ENCODE measurements around the gene CDCP2. TPM values are rescaled to one million over a fixed set of nuclear protein-coding genes. Genes with fewer than 3 reads are reported as not detected.
"Not testable (repeated sequence)": the region's sequence is repeated elsewhere in the genome, so short reads cannot be mapped to it uniquely, and the experiment has no call there.

Gene CDCP2
- total RNA-seq, 1 donor from 2014 or later, result not detected

- Histone ChIP-seq H3K27me3 (ENCODE audit: insufficient read depth, low read length) (no peaks in the 10 kb centered on the region), H3K36me3 (ENCODE audit: insufficient read depth, low read length) (no peaks in the 10 kb centered on the region), H4K20me1 (ENCODE audit: insufficient read depth, low read length) (no peaks in the 10 kb centered on the region), H2AFZ (ENCODE audit: low read depth, low read length) (no peak overlapping the region), H3K4me2 (ENCODE audit: low read length) (no peak overlapping the region), H3K4me1 (ENCODE audit: insufficient read depth, low read length) (no peaks in the 10 kb centered on the region), H3K9me3 (ENCODE audit: insufficient read depth, low read depth, low read length) (no peaks in the 10 kb centered on the region), H3K4me3 (ENCODE audit: insufficient read depth, low read depth, low read length) (no peak overlapping the region), H3K79me2 (ENCODE audit: insufficient read depth, low read length) (no peaks in the 10 kb centered on the region), H3K9ac (ENCODE audit: low read length) (no peak overlapping the region), H3K27ac (ENCODE audit: low read depth, low read length) (no peak overlapping the region)
- H3K4me3 Mint-ChIP-seq (ENCODE audit: unreplicated experiment), result no peak overlapping the region
- H3K27me3 Mint-ChIP-seq (ENCODE audit: low read depth, unreplicated experiment), result peaks cover 3% of the 10 kb centered on the region
- peaks cover 5% of the 10 kb centered on the region for H3K36me3 Mint-ChIP-seq (ENCODE audit: low read depth, unreplicated experiment)
- DNase-seq (ENCODE audit: low read depth) (no peak), FAIRE-seq (no peak)
- H3K9me3 Mint-ChIP-seq (ENCODE audit: unreplicated experiment), result peaks cover 3% of the 10 kb centered on the region
- TF ChIP-seq CTCF (IDR thresholded peaks at IDR 0.05; ENCODE audit: insufficient read depth, low read depth, low read length), result no peak
- no peak for TF ChIP-seq EZH2 (IDR thresholded peaks at IDR 0.05; ENCODE audit: insufficient read depth, low read length)
- peaks cover 4% of the 10 kb centered on the region for H3K4me1 Mint-ChIP-seq (ENCODE audit: low read depth, unreplicated experiment)
- H3K27ac Mint-ChIP-seq (ENCODE audit: unreplicated experiment), result no peak overlapping the region
These were observed 47.0 kb downstream of the CDCP2 start for GRCh38 chr1:54105736-54106269.

DNA sequence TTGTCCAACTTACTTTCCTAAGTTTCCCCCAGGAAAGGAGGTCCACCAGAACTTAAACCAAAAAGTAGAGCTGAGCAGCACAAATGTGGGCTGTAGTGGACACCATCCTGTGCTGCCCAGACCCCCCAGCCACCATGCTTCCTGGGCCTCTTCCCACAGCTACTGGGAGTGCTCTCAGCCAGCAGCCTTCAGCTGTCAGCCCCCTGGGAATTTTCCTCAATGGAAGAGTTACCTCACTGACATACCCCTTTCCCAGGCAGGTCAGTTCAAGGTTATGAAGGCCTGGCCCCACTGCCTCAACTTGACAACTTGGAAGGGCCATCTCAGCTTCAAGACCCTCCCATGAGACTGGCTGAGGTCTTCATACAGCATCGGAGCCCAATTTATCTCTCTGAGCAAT lies 47.7 kb downstream of the CDCP2 start:
- no peaks in the 10 kb centered on the region for H3K27me3 Mint-ChIP-seq (ENCODE audit: low read depth, unreplicated experiment)
- Histone ChIP-seq H3K9me3 (ENCODE audit: insufficient read depth, low read depth, low read length) (no peaks in the 10 kb centered on the region), H3K27ac (ENCODE audit: low read depth, low read length) (no peak overlapping the region), H3K79me2 (ENCODE audit: insufficient read depth, low read length) (no peaks in the 10 kb centered on the region), H4K20me1 (ENCODE audit: insufficient read depth, low read length) (no peaks in the 10 kb centered on the region), H3K4me3 (ENCODE audit: insufficient read depth, low read depth, low read length) (no peak overlapping the region), H3K4me2 (ENCODE audit: low read length) (no peak overlapping the region), H3K4me1 (ENCODE audit: insufficient read depth, low read length) (no peaks in the 10 kb centered on the region), H3K36me3 (ENCODE audit: insufficient read depth, low read length) (no peaks in the 10 kb centered on the region), H2AFZ (ENCODE audit: low read depth, low read length) (no peak overlapping the region), H3K9ac (ENCODE audit: low read length) (no peak overlapping the region), H3K27me3 (ENCODE audit: insufficient read depth, low read length) (no peaks in the 10 kb centered on the region)
- no peaks in the 10 kb centered on the region for H3K9me3 Mint-ChIP-seq (ENCODE audit: unreplicated experiment)
- DNase-seq (ENCODE audit: low read depth) (no peak), FAIRE-seq (no peak)
- no peak for TF ChIP-seq EZH2 (IDR thresholded peaks at IDR 0.05; ENCODE audit: insufficient read depth, low read length)
- no peak for TF ChIP-seq CTCF (IDR thresholded peaks at IDR 0.05; ENCODE audit: insufficient read depth, low read depth, low read length)
- H3K4me3 Mint-ChIP-seq (ENCODE audit: unreplicated experiment), result no peak overlapping the region
- H3K4me1 Mint-ChIP-seq (ENCODE audit: low read depth, unreplicated experiment), result peaks cover 4% of the 10 kb centered on the region
- H3K36me3 Mint-ChIP-seq (ENCODE audit: low read depth, unreplicated experiment), result peaks cover 5% of the 10 kb centered on the region
- H3K27ac Mint-ChIP-seq (ENCODE audit: unreplicated experiment), result no peak overlapping the region

DNA sequence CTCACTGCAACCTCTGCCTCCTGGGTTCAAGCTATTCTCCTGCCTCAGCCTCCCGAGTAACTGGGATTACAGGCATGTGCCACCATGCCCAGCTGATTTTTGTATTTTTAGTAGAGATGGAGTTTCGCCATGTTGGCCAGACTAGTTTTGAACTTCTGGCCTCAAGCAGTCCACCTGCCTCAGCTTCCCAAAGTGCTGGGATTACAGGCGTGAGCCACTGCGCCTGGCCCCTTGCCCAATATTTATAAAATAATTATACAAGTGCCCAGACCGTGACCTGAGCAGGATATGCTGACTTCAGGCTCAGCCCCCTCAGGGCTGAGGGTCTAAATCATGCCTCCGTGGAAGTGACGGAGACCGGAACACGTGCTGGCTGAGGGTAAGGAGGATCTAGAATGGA lies 48.2 kb downstream of the CDCP2 start:
- H3K4me1 ChIP-seq (ENCODE audit: insufficient read depth, low read length); H3K36me3 ChIP-seq (ENCODE audit: insufficient read depth, low read length); H3K27ac Mint-ChIP-seq (ENCODE audit: unreplicated experiment); H3K79me2 ChIP-seq (ENCODE audit: insufficient read depth, low read length); DNase-seq (ENCODE audit: low read depth); H3K9ac ChIP-seq (ENCODE audit: low read length); H4K20me1 ChIP-seq (ENCODE audit: insufficient read depth, low read length); H3K36me3 Mint-ChIP-seq (ENCODE audit: low read depth, unreplicated experiment); H2AFZ ChIP-seq (ENCODE audit: low read depth, low read length); H3K27ac ChIP-seq (ENCODE audit: low read depth, low read length); H3K27me3 ChIP-seq (ENCODE audit: insufficient read depth, low read length); H3K9me3 ChIP-seq (ENCODE audit: insufficient read depth, low read depth, low read length); H3K4me2 ChIP-seq (ENCODE audit: low read length); H3K4me1 Mint-ChIP-seq (ENCODE audit: low read depth, unreplicated experiment); H3K4me3 Mint-ChIP-seq (ENCODE audit: unreplicated experiment); H3K27me3 Mint-ChIP-seq (ENCODE audit: low read depth, unreplicated experiment); FAIRE-seq; H3K4me3 ChIP-seq (ENCODE audit: insufficient read depth, low read depth, low read length); H3K9me3 Mint-ChIP-seq (ENCODE audit: unreplicated experiment): not testable (repeated sequence)
